ENCODE data around the gene SEMA4A.
A peak's percentile ranks its signal among the peaks of the same experiment; 100 is the strongest.
"Not testable (repeated sequence)": the region's sequence is repeated elsewhere in the genome, so short reads cannot be mapped to it uniquely, and the experiment has no call there.

SEMA4A gene

GRCh38 chr1:156160000-156160742 lies 6.8 kb downstream of the SEMA4A start:
- DNase-seq (ENCODE audit: low spot score), result no peak

DNA sequence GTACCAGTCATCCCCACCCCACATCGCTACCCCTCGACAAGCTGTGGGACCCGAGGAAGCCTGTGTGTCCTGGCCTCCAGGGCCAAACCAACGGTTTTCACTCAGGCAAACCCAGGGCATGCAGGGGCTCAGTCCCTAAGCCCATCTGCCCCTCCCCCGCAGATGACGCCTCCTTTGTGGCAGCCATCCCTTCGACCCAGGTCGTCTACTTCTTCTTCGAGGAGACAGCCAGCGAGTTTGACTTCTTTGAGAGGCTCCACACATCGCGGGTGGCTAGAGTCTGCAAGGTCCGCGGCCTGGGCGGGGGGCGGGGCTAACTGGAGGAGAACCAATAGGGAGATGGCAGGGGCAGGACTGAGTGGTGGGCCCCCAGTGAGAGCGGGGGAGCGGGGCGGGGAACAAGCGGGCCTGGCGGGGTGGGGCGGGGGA lies 7.4 kb downstream of the SEMA4A start:
- no peak for DNase-seq (ENCODE audit: low spot score)

DNA sequence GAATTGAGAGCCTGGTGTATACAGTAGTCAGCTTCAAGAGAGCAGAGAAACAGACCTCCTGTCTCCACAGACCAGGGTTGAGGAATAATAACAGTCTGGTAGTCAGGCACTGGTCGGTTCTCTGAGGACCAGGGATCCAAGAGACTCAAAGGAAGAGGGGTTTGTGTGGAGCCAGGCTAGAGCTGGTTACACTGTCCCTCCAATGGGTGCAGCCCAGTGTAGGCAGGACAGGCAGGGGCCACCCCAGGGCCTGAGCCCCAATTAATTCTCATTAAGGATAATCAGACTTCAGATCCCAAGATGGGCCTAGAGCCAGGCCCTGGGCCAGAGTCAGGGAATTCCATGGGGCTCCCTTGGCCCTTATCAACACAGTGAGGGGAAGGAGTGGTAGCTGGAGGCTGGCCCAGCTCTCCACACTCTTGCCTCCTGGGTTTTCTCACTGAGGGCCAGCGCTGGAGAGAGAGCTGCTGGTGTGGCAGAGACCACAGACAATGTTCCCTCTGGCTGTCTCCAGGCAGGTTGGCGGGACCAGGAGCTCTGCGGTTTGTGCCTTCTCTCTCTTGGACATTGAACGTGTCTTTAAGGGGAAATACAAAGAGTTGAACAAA lies 9.1 kb downstream of the SEMA4A start:
- no peak for DNase-seq (ENCODE audit: low spot score)

DNA sequence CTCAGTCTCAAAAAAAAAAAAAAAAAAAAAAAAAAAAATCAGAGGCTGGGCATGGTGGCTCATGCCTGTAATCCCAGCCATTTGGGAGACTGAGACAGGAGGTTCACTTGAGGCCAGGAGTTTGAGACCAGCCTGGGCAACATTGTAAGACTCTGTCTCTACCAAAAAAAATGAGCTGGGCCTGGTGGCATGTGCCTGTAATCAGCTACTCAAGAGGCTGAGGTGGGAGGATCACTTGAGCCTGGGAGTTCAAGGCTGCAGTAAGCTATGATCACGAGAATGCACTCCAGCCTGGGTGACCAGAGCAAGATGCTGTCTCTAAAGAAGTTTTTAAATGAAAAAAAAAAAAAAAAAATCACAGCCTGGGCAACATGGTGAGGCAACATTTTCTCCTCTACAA lies 10.3 kb downstream of the SEMA4A start:
- no peak for DNase-seq (ENCODE audit: low spot score)

- no peak for DNase-seq (ENCODE audit: low spot score)
Measured at GRCh38 chr1:156164125-156164831, 10.9 kb downstream of the SEMA4A start.

DNA sequence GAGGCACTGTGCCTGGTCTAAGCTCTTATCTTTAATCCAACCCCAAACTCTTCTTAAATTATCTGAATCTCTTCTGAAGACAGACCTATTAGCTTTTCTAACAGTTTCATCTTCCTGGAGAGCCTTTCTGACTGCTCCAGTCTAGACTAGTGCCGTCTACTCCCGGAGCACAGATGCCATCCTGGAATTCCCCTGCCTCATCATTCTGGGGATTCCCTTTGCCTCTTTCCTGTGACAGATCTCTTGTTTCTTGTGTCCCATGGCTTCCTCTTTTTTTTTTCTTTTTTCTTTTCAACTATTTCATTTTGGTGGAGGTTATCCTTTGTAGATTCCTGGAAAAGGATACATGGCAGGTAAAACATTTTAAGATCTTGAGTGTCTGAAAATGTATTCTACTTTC lies 11.7 kb downstream of the SEMA4A start:
- DNase-seq (ENCODE audit: low spot score), result no peak

GRCh38 chr1:156167536-156167935 lies 14.2 kb downstream of the SEMA4A start:
- DNase-seq (ENCODE audit: low spot score), result no peak

- no peak for DNase-seq (ENCODE audit: low spot score)
Measured at GRCh38 chr1:156172696-156173470, 19.5 kb downstream of the SEMA4A start.

DNA sequence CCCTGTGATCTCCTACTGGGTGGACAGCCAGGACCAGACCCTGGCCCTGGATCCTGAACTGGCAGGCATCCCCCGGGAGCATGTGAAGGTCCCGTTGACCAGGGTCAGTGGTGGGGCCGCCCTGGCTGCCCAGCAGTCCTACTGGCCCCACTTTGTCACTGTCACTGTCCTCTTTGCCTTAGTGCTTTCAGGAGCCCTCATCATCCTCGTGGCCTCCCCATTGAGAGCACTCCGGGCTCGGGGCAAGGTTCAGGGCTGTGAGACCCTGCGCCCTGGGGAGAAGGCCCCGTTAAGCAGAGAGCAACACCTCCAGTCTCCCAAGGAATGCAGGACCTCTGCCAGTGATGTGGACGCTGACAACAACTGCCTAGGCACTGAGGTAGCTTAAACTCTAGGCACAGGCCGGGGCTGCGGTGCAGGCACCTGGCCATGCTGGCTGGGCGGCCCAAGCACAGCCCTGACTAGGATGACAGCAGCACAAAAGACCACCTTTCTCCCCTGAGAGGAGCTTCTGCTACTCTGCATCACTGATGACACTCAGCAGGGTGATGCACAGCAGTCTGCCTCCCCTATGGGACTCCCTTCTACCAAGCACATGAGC lies 23.3 kb downstream of the SEMA4A start:
- no peak for DNase-seq (ENCODE audit: low spot score)

DNA sequence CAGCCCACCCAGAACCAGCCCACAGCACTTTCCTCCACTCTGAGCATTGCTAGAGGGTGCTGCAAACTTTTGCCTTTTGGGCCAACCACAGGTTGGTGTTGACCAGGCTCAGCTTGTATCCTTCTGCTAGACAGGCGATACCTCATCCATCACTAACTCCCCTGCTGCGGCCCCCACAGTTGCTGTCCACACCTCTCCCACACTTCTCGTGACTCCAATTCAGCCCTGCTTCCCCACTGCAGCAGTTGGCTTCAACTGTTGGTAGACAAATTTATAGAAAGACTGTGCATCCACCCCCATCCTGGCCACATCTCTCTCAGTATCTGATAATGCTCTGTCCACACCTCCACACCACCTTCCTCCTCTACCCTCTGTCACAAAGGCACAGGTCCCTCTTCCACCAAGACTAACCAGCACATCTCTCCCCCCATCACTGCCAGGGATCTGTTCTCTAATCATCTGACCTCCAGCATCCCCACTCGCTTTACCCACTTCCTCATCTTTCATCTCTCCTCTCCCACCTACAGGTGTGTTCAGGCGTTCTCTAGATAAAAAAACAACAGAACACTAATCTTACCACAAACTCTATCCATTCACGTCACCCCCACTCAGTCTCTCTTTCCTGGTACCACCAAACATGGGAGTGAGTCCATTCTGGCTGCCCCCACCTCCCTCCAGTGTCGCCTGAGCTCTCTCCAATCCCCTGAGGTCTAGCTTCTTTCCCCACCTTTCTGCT lies 24.7 kb downstream of the SEMA4A start:
- DNase-seq (ENCODE audit: low spot score), result no peak

- no peak for DNase-seq (ENCODE audit: low spot score)
Measured at GRCh38 chr1:156180471-156180870, 27.1 kb downstream of the SEMA4A start.

GRCh38 chr1:156181391-156181924 lies 28.1 kb downstream of the SEMA4A start:
- DNase-seq (ENCODE audit: low spot score), result not testable (repeated sequence)

GRCh38 chr1:156182010-156182779 lies 28.8 kb downstream of the SEMA4A start:
- not testable (repeated sequence) for DNase-seq (ENCODE audit: low spot score)

- not testable (repeated sequence) for DNase-seq (ENCODE audit: low spot score)
Measured at GRCh38 chr1:156186347-156187177, 33.2 kb downstream of the SEMA4A start.

DNA sequence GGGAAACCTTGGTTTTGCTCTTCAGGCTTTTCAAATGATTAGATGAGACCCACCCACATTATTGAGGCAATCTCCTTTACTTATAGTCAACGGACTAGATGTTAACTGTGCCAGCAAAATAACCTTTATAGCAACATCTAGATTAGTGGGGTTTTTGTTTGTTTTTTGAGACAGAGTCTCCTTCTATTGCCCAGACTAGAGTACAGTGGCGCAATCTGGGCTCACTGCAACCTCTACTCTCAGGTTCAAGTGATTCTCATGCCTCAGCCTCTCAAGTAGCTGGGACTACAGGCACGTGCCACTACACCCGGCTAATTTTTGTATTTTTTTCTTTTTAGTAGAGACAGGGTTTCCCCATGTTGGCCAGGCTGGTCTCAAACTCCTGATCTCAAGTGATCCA lies 36.9 kb downstream of the SEMA4A start:
- DNase-seq (ENCODE audit: low spot score), result not testable (repeated sequence)

- DNase-seq (ENCODE audit: low spot score), result no peak
Measured at GRCh38 chr1:156191292-156191964, 38.0 kb downstream of the SEMA4A start.

DNA sequence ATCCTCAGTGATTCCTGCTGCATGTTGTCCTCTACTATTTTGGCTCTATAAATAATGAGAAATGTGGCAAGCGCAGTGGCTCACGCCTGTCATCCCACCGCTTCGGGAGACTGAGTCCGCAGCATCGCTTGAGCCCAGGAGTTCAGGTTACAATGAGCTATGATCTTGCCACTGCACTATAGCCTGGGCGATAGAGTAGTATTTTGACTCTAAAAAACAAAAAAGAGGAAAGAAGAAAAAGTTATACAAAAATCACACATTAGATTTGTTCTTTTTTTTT lies 39.8 kb downstream of the SEMA4A start:
- DNase-seq (ENCODE audit: low spot score), result no peak

GRCh38 chr1:156193488-156194299 lies 40.3 kb downstream of the SEMA4A start, which contains the start of gene SLC25A44:
SLC25A44 (plus strand) TSS chr1:156194104; CDS start chr1:156199848, 5,744 bp downstream.
- peak; percentile 100 for DNase-seq (ENCODE audit: low spot score)

All from NAMALWA (cell line).